SK-N-SH treated with all-trans-retinoic acid at 6 μM for 48 hours (cell line): ENCODE measurements around the gene APBA2.

ENCODE experiments used
- ATAC-seq: fragments of 200-7000 bp; cut with Tn5 transposase; 3 replicates; pipeline ENCODE4 v1.9.1; 2020; ENCODE audit warnings: mild to moderate bottlenecking, moderate library complexity
- ARNTL ChIP-seq: fragments of 450-650 bp; formaldehyde crosslinking; IDR thresholded peaks from 2 replicates; pipeline ENCODE4 v1.5.0; 2020; ENCODE audit warnings: low read depth, mild to moderate bottlenecking, moderate library complexity, borderline replicate concordance
- BACH2 ChIP-seq: fragments of 250-450 bp; sonication (Bioruptor Pico); IDR thresholded peaks from 2 replicates; pipeline ENCODE4 v1.9.0; 2021; ENCODE audit warnings: mild to moderate bottlenecking, borderline replicate concordance
- CSDC2 ChIP-seq: fragments of 250-450 bp; sonication (Bioruptor Pico); IDR thresholded peaks from 2 replicates; pipeline ENCODE4 v1.5.0; 2020; ENCODE audit warnings: mild to moderate bottlenecking, moderate library complexity
- CSRNP3 ChIP-seq: fragments of 250-450 bp; sonication (Bioruptor Pico); IDR thresholded peaks from 2 replicates; pipeline ENCODE4 v1.5.1; 2021; ENCODE audit warnings: mild to moderate bottlenecking, moderate library complexity
- ESRRG ChIP-seq: fragments of 250-450 bp; sonication (Bioruptor Pico); IDR thresholded peaks from 2 replicates; pipeline ENCODE4 v1.6.1; 2021; ENCODE audit warnings: mild to moderate bottlenecking
- GLIS3 ChIP-seq: fragments of 250-450 bp; sonication (Bioruptor Pico); IDR thresholded peaks from 2 replicates; pipeline ENCODE4 v1.5.0; 2020; ENCODE audit warnings: mild to moderate bottlenecking, moderate library complexity
- ISL1 ChIP-seq: fragments of 250-450 bp; sonication (Bioruptor Pico); IDR thresholded peaks from 2 replicates; pipeline ENCODE4 v2.1.2; 2022; ENCODE audit warnings: mild to moderate bottlenecking, moderate library complexity
- OSR1 ChIP-seq: fragments of 250-450 bp; sonication (Bioruptor Pico); IDR thresholded peaks from 2 replicates; pipeline ENCODE4 v1.8.0; 2022; ENCODE audit warnings: moderate library complexity, mild to moderate bottlenecking, inconsistent platforms
- RARB ChIP-seq: fragments of 250-450 bp; sonication (Bioruptor Pico); IDR thresholded peaks from 2 replicates; pipeline ENCODE4 v1.8.0; 2021; ENCODE audit warnings: mild to moderate bottlenecking, moderate library complexity
- SNAI2 ChIP-seq: fragments of 250-450 bp; sonication (Bioruptor Pico); IDR thresholded peaks from 2 replicates; pipeline ENCODE4 v1.5.0; 2020; ENCODE audit warnings: mild to moderate bottlenecking, moderate library complexity
- TCF4 ChIP-seq: fragments of 250-450 bp; sonication (Bioruptor Pico); IDR thresholded peaks from 2 replicates; pipeline ENCODE4 v1.8.0; 2021; ENCODE audit warnings: mild to moderate bottlenecking, moderate library complexity, borderline replicate concordance
- TOX ChIP-seq: fragments of 250-450 bp; sonication (Bioruptor Pico); IDR thresholded peaks from 2 replicates; pipeline ENCODE4 v1.8.0; 2021; ENCODE audit warnings: mild to moderate bottlenecking, moderate library complexity, borderline replicate concordance
- TSHZ2 ChIP-seq: fragments of 250-450 bp; sonication (Bioruptor Pico); IDR thresholded peaks from 2 replicates; pipeline ENCODE4 v1.5.0; 2020; ENCODE audit warnings: mild to moderate bottlenecking, moderate library complexity
- ZC3H10 ChIP-seq: fragments of 250-450 bp; sonication (Bioruptor Pico); IDR thresholded peaks from 2 replicates; pipeline ENCODE4 v1.5.1; 2021; ENCODE audit warnings: mild to moderate bottlenecking, moderate library complexity
- ZFP3 ChIP-seq: fragments of 250-450 bp; sonication (Bioruptor Pico); IDR thresholded peaks from 2 replicates; pipeline ENCODE4 v1.5.0; 2020; ENCODE audit warnings: mild to moderate bottlenecking, moderate library complexity
- ZFP30 ChIP-seq: fragments of 450-650 bp; formaldehyde crosslinking; IDR thresholded peaks from 2 replicates; pipeline ENCODE4 v1.5.0; 2022; ENCODE audit warnings: mild to moderate bottlenecking, moderate library complexity
- ZNF70 ChIP-seq: fragments of 450-650 bp; formaldehyde crosslinking; IDR thresholded peaks from 2 replicates; pipeline ENCODE4 v1.5.0; 2020; ENCODE audit warnings: mild to moderate bottlenecking, moderate library complexity
- ZNF8 ChIP-seq: fragments of 450-650 bp; formaldehyde crosslinking; IDR thresholded peaks from 2 replicates; pipeline ENCODE4 v1.5.0; 2020; ENCODE audit warnings: mild to moderate bottlenecking, moderate library complexity
- TF ChIP-seq, protein P1 (sequence below): fragments of 250-450 bp; sonication (Bioruptor Pico); IDR thresholded peaks from 2 replicates; pipeline ENCODE4 v1.8.0; 2021; ENCODE audit warnings: low read depth, mild to moderate bottlenecking, moderate library complexity, borderline replicate concordance
- TF ChIP-seq, protein P2 (sequence below): fragments of 250-450 bp; sonication (Bioruptor Pico); IDR thresholded peaks from 2 replicates; pipeline ENCODE4 v1.8.0; 2020; ENCODE audit warnings: mild to moderate bottlenecking, moderate library complexity, borderline replicate concordance

The APBA2 gene

GRCh38 chr15:29081781-29082180, 196.0 kb downstream of the APBA2 start (continued):
- TF ChIP-seq, protein P1, sequence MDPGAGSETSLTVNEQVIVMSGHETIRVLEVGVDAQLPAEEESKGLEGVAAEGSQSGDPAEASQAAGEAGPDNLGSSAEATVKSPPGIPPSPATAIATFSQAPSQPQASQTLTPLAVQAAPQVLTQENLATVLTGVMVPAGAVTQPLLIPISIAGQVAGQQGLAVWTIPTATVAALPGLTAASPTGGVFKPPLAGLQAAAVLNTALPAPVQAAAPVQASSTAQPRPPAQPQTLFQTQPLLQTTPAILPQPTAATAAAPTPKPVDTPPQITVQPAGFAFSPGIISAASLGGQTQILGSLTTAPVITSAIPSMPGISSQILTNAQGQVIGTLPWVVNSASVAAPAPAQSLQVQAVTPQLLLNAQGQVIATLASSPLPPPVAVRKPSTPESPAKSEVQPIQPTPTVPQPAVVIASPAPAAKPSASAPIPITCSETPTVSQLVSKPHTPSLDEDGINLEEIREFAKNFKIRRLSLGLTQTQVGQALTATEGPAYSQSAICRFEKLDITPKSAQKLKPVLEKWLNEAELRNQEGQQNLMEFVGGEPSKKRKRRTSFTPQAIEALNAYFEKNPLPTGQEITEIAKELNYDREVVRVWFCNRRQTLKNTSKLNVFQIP (CRISPR knock-in tag): no peak
- TF ChIP-seq CSDC2 (CRISPR knock-in tag) (no peak), RARB (CRISPR knock-in tag) (no peak), SNAI2 (CRISPR knock-in tag) (no peak), GLIS3 (no peak), ZC3H10 (CRISPR knock-in tag) (no peak), BACH2 (CRISPR knock-in tag) (no peak), TOX (no peak)

GRCh38 chr15:29083161-29083560, 197.4 kb downstream of the APBA2 start:
- TF ChIP-seq, protein P2, sequence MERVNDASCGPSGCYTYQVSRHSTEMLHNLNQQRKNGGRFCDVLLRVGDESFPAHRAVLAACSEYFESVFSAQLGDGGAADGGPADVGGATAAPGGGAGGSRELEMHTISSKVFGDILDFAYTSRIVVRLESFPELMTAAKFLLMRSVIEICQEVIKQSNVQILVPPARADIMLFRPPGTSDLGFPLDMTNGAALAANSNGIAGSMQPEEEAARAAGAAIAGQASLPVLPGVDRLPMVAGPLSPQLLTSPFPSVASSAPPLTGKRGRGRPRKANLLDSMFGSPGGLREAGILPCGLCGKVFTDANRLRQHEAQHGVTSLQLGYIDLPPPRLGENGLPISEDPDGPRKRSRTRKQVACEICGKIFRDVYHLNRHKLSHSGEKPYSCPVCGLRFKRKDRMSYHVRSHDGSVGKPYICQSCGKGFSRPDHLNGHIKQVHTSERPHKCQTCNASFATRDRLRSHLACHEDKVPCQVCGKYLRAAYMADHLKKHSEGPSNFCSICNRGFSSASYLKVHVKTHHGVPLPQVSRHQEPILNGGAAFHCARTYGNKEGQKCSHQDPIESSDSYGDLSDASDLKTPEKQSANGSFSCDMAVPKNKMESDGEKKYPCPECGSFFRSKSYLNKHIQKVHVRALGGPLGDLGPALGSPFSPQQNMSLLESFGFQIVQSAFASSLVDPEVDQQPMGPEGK (CRISPR knock-in tag): no peak
- TF ChIP-seq ZNF70 (no peak), ESRRG (CRISPR knock-in tag) (no peak), GLIS3 (no peak), TOX (no peak), ZFP30 (CRISPR knock-in tag) (no peak), ZNF8 (no peak), SNAI2 (CRISPR knock-in tag) (no peak), RARB (CRISPR knock-in tag) (no peak), TCF4 (CRISPR knock-in tag) (no peak), ZFP3 (CRISPR knock-in tag) (no peak), TSHZ2 (CRISPR knock-in tag) (no peak)
- TF ChIP-seq, protein P1 (CRISPR knock-in tag): no peak
- TF ChIP-seq, all 23 proteins: peak for 0
- ATAC-seq: no peak

DNA sequence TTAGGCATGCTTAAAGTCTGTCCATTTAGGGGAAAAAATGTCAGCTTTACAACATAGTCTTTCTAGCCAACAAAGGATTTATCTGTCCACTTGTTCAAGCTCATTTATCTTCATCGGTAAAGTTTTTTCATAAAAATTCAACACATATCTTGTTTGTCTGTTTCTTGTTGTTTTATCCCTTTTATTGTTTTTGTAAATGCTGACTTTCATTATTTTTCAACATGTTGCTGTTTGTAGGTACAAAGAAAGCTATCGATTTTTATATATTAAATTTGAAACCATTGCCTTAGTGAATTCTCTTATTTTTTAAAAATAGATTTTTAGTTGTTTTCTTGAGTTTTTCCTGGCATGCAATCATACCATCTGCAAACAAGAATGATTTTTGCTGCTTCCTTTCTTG, 198.1 kb downstream of the APBA2 start:
- ATAC-seq: no peak
- no peak for TF ChIP-seq ARNTL
- TF ChIP-seq TCF4 (CRISPR knock-in tag): no peak
- TF ChIP-seq CSDC2 (CRISPR knock-in tag): no peak
- TF ChIP-seq GLIS3: no peak

GRCh38 chr15:29086001-29086400, 200.2 kb downstream of the APBA2 start:
- ATAC-seq: no peak
- TF ChIP-seq ZNF70 (no peak), TOX (no peak), CSRNP3 (no peak), TSHZ2 (CRISPR knock-in tag) (no peak), ZFP30 (CRISPR knock-in tag) (no peak), ZFP3 (CRISPR knock-in tag) (no peak), BACH2 (CRISPR knock-in tag) (no peak), ZC3H10 (CRISPR knock-in tag) (no peak), ISL1 (no peak), SNAI2 (CRISPR knock-in tag) (no peak), OSR1 (no peak)
- TF ChIP-seq, protein P1 (CRISPR knock-in tag): no peak
